ENCODE measurements around the gene TSPEAR.
"Not testable (repeated sequence)": the region's sequence is repeated elsewhere in the genome, so short reads cannot be mapped to it uniquely, and the experiment has no call there.

The TSPEAR gene

DNA sequence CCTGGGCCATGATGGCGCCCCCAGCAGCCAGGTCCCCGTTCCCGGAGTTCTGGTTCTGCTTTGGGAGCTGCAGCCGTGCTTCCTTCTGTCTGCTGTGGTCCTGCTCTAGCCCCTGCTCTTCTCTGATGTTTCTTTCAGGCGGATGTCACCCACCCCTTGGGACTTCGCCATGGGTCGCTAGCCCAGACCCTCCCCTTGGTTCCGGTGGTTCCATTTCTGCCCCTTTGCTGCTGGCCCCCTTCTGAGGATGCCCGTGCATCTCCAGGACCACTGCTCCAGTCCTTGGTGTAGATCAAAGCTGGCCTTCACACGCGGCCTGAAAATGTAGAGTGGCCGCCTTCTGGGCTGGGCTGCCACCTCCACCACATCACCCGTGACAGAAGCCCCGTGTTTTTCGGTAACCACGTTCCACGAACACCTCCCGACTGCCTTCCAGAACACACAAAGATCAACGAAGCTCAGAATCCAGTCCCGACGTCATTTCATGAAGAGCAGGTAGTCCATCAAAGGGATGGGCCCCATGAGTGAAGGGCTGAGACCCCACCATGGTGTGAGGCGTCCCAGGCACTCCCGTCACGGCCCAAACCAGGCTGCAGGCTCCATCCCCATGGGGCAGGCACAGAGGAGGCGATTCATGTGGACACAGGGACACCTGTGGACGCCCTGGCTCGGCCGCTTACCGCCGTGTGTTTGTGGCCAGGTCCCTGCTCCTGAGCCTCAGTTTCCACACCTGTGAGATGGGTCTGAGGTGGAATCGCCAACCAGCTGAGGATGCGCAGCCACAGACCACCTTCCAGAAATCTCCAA is 195.8 kb downstream of the TSPEAR start:
- no peak for DNase-seq (ENCODE audit: low read depth)

DNA sequence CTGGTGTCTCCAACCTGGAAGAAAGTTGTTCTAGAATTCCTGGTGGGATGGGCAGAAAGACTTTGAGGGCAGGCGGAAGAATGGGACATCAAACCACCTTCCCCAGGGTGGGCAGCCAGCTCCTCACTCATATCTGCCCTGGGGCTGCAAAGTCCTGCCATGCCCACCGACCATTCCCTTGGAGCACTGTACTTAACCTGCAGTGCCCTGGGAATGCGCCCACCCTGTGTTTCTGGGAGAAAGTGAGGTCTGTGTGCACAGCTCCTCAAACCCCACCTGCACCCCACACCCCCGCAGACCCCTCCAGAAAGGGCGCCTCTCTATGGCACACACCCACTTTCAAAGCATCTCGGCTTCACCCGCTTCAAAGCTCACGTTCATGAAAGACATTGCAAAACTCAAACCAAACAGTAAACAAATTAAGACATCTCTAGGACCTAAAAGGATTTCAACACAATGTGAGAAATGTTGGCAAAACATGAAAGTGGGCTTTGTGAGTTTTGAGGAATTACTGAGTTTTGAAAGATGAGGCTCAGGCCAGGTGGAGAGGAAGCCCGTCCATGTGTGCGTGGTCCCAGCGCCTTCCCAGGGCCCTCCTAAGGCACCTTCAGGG is 196.5 kb downstream of the TSPEAR start:
- no peak for DNase-seq (ENCODE audit: low read depth)

DNA sequence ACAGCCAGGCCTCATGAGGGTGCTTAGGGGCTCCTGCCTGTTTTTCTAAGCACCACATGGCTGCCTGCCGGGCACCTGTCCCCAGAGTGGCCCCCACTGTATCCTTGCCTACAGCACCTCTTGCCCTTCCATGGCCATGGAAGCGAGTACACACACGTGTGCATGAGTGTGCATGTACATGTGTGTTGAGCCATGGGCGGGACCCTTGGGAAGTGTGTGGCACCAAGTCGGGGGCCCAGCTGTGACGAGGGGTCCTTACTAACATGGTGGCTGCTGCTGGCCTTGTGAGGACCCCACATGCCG is 197.2 kb downstream of the TSPEAR start:
- DNase-seq (ENCODE audit: low read depth), result no peak

DNA sequence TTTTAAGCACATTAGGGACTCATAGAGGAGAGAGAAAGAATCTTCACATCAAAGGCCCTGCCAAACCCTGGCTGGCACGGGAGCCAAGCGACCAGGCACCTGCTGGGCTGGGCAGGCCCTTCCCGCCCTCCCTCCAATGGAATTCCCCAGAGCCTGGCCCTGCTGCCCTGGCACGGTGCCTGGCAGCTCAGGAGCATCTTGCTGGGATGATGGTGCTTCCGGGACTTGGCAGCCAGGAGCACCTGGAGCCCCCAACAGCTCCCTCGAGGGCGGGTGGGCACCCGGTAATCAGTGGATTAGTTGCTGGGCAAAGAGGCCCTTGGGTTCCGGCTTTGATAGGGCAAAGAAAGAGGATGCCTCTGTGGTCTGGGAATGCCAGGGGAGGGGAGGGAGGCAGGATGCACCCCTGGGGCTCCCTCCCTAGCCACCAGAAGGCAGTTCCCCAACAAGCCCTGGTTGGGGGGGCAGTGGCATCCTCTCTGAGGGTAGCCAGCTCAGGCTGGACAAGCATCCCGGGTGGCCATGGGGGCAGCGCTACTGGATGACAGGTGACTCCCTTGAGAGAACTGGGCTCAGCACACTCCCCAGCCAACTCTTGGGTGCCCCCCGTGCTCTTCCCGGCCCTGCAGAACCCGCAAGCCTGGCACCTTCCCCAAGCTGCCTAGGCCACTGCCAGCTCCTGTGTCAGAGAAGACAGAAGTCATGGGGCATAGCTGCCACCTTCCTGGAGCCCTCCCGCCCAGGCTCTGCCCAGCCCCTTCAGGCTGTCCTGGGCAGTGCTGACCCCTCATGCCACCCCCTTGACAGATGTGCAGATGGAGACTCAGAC is 197.8 kb downstream of the TSPEAR start:
- no peak for DNase-seq (ENCODE audit: low read depth)

DNA sequence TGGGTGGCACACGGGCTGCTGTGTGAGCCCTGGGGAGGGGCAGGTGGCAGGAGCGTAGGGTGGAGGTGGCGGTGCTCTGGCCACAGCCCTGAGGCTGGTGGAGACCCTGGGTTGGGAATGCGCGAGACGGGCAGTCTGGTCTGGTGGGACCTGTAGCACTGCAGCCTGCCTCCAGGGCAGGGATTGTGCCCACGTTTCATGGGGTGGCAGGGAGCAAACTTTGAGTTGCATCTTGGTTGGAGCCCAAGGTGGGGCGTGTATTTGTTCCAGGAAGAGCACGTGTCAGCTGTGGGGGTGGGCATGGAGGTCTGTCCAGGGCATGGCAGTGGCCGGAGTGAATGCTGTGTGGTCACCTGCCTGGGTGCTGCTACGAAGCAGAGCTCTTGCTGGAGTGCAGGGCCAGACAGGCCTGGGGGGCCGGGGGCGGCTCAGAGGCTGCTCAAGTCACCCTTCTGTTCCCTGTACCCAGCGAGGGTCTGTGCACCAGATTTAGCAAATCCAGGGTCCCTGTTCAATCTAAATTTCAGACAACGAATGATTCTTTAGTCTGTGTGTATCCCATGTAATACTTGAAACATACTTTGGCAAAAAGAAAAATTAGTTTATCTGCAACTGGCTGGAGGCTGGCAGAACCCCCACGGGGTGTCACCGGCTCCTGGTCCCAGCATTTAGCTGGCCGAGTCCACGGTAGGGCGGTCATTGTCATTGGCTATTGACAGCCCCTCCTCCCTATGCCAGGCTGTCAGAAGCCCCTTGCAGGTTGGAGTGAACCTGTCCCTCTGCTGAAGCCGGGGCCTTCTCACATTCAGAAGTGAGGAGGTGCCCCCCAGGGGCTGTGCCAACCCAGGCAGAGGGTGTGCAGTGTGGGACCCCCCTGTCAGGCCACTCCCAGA is 198.6 kb downstream of the TSPEAR start:
- no peak for DNase-seq (ENCODE audit: low read depth)

DNA sequence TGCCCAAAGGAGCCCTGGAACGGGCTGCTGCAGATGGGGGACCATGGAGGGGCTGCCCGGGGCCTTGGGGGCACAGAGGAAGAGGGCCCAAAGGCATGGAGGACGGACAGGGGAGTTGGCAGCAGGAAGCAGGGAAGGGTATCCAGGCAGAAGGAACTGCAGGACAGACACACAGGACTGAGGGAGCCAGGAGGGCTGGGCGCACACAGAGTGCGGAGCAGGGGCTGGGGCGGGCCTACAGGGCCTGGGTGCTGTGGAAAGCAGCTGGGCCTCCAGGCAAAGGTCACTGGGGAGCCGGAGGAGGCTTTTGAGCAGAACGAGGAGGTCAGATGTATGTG is 199.5 kb downstream of the TSPEAR start:
- no peak for DNase-seq (ENCODE audit: low read depth)

DNA sequence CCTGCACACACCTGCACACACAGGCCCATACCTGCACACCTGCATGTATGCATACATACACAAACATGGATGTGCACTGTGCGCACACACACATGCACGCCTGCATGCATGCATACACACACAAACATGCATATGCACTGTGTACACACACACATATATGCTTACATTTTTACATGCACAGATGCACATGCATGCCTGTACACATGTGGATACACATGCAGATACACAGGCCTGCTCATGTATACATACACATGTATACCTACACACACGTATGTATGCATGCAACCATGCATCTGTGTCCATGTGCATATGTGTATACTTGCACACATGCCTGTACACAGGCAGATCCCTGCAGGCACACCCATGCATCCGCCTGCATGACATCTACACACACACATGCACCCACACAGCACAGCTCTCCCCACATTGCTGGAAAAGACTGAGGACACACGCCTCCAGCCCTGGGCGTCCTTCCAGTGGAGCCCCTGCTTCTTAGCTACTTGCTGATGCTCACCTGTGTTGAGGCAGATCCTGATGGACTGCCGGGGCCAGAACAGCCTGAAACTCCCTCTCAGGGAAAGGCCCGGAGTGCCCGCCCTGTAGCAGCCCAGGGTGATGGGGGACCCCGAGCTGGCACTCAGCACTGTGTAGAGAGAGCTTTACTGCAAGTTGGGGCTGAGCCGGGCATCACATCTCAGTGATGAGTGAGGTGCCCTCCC is 200.0 kb downstream of the TSPEAR start:
- no peak for DNase-seq (ENCODE audit: low read depth)

DNA sequence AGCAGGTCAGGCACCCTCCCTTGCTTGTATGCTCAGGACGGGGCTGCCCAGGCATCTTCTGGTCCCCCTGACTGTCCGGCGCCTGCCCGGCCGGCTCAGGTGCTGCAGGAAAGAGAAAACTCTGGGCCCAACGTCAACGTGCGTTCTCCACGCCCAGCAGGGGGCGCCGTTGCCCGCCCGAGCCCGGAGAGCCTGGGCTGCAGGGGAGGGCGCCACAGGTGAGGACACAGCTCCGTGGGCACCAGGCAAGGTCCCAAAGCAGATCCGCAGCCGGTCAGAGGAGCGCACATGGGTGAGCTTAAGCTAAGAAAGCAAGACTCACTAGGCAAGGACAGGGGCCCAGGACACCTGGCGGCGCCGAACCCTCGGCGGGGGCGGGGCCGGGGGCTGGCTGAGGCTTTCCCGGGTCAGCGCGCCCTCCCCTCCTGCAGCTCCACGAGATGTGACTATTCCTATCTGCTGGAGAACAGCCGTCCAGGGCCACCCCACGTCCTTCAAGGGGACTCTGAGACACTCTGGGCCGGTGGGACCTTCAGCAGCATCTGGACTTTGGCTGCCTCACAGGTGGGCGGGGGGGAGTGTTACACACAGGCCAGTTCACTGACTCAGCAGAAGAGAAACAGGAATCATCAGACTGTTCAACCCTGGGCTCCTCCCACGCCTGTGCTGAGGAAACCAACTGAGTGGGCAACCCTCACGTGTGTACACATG is 200.7 kb downstream of the TSPEAR start:
- peak; percentile 67 for DNase-seq (ENCODE audit: low read depth)

DNA sequence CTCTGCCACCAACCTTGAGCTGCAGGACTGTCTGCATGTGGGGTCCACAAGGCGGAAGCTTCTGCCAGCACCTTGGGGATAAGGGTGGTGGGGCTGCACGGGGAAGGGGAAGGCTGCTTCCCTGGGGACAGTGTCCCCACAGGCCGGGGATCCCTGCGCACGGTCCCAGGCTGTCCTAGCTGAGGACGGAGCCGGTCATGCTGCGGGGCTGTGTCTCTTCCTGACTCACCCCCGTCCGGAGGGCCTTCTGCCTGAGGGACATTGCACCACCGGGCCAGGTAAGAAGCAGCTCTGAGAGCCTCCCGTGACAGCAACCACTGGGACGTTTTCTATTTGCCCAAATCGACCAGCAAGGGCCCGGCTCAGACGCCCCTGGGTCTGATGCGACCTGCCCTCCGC is 201.3 kb downstream of the TSPEAR start:
- DNase-seq (ENCODE audit: low read depth), result no peak

DNA sequence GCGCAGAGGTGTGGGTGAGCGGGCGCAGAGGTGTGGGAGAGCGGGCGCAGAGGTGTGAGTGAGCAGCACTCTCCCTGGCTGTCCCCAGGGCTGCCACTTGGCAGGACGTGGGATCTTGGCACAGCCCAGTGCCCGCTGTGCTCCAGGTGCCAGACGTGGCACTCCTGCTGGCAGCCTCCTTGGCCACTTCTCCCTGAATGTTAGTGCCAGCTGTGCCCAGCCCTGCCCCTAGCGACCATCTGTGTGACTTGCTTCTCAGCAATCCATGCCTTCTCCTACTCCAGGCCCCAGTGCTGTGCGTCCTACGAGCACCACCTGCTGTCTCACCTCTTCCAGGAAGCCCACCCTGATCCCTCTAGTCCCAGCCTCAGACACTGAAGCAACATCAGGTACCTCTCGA is 201.8 kb downstream of the TSPEAR start:
- no peak for DNase-seq (ENCODE audit: low read depth)

DNA sequence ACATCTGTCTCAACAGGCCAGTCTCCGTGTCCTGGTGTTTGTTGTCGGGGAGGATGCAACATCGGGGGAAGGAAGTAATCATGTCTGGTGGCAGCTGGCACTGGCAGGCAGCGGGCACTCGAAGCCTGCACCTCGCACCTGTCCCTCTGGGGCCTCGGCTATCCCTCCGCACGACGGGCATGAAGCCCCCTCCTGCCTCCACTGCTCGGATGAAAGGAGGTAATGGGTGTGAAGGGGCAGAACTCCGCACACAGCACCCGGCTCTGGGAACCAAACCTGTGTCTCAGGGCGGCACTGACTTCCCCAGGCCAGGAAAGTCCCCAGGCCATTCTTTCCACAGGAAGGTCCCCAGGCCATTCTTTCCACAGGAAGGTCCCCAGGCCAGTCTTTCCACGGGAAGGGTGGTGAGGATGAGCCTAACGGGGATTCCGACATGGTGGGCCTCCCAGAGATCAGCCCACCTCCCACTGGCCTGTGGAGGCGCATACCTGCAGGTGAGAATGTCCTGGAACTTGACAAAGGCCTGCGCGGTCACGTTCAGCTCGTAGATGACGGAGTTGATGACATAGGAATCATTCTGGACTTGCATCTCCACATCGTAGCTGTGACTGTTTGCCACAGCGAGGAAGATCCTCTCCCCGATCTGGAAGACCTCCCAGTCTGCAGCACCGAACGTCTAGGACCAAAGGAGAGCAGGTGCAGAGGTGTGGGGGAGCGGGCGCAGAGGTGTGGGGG is 202.5 kb downstream of the TSPEAR start:
- no peak for DNase-seq (ENCODE audit: low read depth)

DNA sequence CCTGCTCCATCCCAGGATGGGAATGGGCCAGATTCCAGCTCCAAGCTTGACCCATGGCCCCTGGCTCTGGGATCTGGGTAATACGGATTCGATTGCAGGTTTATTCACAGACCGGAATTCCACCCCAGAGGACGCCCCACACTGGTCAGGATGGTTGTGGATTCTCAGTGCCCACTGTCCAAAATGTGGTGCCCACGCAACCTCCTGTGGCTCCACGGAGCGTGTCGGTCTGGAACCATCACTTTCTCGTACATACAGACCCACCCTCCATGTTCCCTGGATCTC is 203.0 kb downstream of the TSPEAR start:
- no peak for DNase-seq (ENCODE audit: low read depth)

DNA sequence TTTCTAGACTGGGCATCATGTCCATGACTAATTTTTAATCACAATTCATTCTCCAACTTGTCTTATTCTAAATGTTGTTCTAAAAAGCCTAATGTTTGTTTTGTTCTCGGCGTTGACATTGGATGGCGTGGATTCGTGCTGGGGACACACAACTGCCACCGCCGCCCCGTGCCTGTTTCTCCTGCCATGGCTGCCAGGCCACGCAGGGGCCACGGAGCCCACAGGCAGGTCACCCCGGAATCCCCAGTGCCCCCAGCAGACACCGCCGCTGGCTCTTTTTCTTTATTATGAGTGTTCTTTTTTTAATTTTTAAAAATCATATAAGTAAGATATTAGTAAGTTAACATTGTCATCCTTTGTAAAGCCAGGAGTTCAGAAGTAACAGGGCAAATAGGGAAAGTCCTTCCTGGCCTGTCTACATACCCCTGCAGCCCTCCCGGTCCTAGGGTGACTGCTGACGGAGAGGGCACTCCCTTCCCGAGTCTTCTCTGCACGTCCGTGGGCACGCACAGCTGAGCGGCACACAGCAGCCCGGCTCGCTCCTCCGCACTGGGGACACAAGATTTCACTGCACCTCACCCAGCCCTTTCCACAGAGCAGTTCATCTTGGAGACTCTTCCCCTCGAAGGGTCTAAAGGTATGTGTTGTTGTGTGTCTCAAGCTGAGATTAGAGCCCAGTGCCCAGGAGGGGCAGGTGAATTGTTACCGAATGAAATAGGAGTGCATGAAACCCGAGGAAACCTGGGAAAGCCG is 203.5 kb downstream of the TSPEAR start:
- no peak for DNase-seq (ENCODE audit: low read depth)

DNA sequence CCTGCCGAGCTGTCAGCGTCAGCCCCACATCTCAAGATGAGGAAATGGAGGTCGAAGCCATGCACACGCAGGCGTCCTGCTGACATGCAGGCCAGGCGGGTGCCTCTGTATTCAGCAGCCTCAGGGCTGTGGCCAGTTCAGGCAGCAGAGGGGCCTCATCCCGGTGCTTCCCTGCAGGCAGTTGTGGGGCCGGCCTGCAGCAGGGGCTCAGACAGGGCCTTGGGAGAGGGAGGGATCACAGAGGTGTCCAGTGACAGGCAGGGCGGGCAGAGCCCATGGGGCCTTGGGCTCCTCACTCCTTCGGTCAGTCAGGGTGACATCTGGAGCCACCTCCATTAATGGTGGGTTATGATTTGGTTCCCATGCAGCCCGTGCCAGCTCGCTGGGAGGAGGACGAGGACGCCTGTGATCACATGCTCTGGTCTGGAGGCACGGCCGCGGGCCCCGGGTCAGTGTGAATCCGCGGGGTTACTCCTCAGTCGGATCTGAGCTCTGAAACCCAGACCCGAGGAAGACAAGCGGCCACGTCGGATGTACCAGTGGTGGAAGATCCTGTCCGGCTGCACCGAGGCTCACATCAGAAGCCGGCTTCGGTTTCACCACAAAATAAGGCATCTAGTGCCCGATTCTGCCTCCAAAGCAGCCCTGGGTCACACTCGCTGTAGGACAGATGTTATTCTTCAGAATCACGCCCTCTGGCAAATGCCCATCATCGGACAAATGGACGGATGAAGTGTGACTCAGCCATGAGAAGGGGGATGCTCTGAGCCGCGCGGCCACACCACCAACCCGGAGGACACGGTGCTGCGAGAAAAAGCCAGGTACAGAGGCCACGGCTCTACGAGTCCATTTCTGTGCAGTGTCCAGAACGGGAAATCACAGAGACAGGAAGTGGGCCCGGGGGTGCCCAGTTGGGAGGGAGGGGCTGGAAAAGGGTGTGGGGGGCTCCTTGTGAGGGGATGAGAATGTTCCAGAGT is 204.8 kb downstream of the TSPEAR start:
- no peak for DNase-seq (ENCODE audit: low read depth)

DNA sequence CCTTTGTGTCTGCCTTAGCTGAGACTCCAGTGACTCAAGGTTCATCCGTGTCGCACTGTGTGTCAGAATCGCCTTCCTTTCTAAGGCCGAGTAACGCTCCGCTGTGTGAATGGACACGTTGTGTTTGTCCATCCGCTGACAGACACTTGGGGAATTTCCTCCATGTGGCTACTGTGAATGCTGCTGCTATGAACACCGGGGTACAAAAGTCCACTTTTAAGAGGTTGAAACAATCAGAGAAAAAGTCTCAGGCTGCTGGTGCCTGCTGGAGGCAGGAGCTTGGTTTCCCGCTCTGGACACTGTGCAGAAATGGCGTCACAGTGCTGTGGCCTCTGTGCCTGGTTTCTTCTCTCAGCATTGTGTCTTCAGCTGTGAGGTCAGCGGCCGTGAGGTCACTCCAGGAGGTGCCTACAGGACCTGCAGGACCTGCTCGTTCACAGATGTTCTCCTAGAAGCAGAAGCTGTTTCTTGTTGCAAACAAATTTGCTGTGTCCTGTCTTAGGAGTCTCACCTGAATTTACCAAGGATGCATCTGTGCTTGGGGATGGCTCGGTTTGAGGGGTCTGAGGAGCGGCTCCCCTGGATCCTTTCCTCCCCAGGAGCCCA is 205.6 kb downstream of the TSPEAR start:
- DNase-seq (ENCODE audit: low read depth), result no peak

DNA sequence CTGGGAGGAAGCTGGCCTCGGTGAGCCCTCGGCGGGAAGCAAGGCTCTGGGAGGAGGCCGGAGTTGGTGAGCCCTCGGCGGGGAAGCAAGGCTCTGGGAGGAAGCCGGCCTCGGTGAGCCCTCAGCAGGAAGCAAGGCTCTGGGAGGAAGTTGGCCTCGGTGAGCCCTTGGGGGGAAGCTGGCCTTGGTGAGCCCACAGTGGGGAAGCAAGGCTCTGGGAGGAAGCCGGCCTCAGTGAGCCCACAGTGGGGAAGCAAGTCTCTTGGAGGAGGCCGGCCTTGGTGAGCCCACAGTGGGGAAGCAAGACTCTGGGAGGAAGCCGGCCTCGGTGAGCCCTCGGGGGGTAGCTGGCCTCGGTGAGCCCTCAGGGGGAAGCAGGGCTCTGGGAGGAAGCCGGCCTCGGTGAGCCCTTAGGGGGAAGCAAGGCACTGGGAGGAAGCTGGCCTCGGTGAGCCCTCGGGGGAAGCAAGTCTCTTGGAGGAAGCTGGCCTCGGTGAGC is 207.4 kb downstream of the TSPEAR start:
- no peak for DNase-seq (ENCODE audit: low read depth)

DNA sequence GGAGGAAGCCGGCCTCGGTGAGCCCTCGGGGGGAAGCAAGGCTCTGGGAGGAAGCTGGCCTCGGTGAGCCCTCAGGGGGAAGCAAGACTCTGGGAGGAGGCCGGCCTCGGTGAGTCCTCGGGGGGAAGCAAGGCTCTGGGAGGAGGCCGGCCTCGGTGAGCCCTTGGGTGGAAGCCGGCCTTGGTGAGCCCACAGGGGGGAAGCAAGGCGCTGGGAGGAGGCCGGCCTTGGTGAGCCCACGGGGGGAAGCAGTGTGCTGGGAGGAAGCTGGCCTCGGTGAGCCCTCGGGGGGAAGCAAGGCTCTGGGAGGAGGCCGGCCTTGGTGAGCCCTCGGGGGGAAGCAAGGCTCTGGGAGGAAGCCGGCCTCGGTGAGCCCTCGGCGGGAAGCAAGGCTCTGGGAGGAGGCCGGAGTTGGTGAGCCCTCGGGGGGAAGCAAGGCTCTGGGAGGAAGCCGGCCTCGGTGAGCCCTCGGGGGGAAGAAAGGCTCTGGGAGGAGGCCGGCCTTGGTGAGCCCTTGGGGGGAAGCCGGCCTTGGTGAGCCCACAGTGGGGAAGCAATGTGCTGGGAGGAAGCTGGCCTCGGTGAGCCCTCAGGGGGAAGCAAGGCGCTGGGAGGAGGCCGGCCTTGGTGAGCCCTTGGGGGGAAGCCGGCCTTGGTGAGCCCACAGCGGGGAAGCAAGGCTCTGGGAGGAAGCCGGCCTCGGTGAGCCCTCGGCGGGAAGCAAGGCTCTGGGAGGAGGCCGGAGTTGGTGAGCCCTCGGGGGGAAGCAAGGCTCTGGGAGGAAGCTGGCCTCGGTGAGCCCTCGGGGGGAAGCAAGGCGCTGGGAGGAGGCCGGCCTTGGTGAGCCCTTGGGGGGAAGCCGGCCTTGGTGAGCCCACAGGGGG is 208.1 kb downstream of the TSPEAR start:
- DNase-seq (ENCODE audit: low read depth), result not testable (repeated sequence)

All from activated T-cell treated with anti-CD3 and anti-CD28 coated beads for 24 hours (primary cell).